GM18907 (cell line): ENCODE measurements around the gene BCAR1.
"Not testable (repeated sequence)": the region's sequence is repeated elsewhere in the genome, so short reads cannot be mapped to it uniquely, and the experiment has no call there.

Experiments
- ATAC-seq: cut with Tn5 transposase; IDR thresholded peaks from one replicate; pipeline ENCODE4 v1.9.1; 2021; ENCODE audit warnings: mild to moderate bottlenecking, moderate library complexity; ENCODE audit not compliant: unreplicated experiment

Gene BCAR1

DNA sequence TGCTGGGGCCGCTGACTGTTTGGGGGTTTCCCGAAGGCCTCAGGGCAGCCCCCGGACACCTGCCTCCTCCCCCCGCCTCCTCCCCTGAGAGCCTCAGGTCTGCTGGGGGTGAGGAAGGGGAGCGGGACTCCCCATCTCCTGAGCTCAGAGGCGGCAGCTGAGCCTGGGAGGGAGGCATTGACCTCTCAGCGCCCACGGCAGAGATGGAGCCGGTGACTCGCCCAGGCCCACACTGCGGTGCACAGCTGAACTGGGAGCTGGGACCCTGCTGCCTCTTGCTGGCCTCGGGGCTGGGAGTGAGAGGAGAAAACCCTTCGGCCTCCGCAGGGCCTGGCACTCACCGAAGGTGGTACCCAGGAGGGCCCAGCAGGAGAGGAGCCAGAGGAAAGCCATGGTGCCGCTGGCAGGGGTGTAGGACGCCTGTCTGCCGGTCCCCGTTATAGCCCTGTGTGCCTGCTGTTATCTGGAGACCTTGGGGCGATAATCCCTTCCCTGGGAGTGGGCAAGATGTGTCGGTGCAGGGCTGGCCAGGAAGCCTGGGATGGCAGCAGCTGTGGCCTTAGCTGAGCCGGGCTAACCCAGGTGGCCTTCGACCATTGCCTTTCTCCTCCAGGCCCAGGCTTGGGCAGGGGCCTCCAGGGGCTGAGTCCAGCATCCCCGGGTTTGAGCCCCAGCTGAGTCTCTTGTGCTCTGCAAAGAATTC, 44.5 kb downstream of the BCAR1 start, which contains the start of gene CTRB2:
Gene CTRB2 (minus strand): TSS at position 413 of the 703 bp plus-strand sequence. CDS start 20 bp downstream, at position 393.
- no peak for ATAC-seq

DNA sequence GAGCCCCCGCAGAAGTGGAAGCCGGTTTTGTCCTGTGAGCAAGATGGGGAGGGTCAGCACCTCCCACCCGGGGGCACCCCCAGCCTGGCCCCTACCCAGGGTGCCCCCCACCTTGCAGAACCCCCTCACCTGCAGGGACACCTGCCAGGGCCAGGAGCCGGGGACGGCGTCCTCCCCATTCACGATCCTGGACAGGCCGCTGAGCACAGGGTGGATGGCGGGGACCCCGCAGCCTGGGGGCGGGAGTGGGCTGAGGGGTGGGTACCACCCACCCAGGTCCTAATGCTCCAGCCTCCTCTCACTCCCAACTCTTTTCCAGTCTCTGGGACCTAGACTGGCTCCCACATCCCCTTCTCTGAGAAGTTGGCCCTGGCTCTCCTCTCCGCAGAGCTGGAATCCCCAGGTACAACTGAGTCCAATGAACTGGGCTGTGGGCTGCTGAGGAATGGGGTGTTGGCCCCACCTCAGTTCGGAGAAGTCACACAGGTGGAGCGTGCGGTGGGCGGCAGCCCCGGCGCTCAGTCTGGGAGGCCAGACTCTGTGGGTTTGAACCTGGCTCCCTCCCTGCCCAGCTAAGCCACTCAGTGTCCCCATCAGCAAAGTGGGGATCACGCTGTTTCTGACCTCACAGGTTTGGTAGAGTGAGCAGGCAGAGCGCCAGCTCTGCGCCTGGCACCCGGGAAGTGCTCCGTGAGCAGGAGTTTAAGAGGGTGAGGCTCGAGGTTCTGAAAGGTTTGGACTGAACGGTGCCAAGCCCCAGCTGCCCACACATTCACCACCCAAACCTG, 45.3 kb downstream of the BCAR1 start:
- not testable (repeated sequence) for ATAC-seq

DNA sequence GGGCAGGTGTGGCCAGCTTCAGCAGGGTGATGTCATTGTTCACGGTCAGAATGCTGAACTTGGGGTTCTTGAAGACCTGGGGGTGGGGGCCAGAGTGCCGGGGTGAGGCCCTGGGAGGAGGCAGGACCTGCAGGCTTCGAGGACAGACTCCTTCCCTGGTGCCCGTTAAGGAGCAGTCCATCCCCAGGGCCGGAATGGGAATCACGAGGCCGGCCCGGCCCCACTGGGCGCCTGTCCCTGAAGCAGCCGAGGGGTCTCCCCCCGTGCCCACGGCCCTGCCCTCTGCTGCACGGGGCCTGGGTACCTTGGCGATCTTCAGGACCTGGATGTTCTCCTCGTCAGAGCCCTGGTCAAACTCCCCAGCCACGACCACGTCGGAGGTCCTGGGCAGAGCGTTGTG, 46.0 kb downstream of the BCAR1 start:
- ATAC-seq, result not testable (repeated sequence)

DNA sequence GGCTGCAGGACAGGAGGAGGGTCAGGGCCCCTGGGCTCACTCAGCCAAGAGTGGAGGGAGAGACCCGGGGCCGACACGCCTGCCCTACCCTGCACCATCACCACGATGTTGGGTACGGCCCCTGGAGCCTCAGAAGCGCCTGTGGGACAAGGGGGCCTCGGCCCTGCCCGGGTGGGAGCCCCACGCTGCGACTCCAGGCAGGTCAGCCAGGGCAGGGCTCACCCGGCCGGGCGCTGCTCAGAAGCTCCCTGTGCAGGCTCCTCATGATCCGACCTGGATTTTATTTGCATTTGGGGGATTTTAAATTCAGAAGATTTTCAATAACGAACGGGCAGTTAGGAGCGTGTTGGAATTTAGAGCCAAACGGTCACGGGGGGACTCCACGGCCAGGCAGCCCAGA, 46.5 kb downstream of the BCAR1 start:
- ATAC-seq, result not testable (repeated sequence)

DNA sequence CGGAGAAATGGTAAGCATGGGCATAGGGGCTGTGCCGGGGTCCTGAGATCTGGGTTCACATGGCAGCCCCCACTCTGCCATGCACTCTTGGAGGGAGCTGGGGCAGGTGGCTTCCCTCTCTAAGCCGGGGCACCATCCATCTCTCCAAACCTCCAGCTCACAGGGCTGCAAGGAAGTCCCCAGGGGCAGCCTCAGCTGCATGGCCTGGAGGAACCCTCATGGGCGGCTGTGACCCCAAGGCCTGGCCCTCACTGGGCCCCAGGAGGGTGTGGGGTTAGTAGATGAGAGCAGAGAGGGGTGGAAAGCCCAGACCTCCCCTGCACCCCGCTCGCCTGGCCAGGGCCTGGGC, 47.0 kb downstream of the BCAR1 start:
- ATAC-seq, result no peak

DNA sequence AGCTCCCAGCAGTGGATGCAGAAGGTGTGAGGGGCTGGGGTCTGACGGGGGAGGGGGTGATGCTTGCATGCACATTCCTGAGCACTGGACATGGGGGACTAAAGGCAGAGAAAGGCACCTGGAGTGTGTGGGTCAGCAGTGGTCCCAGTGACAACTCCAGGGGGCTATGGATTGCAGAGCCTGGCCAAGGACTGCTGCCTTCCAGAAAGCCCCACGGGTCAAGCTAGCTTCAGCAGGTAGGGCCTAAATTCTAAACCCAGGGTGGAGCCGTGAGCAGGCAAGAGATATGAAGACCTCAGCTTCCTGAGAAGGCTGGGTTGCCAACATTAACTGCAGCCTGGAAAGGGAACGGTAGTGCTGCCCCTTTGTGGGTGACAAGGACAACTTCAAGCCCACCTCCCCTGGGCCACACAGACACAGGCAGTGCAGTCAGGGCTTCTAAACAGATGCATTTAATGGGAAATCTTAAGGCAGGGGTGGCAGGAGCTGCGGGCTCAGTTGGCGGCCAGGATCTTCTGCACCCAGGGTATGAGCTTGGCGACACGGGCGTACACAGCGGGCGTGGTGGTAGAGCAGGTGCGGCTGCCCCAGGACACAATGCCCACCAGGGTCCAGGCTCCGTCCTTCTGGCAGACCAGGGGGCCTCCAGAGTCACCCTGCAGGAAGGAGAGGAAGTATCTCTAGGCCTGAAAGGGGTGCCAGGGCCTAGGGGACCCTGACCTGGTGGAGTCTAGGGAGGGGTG, 47.6 kb downstream of the BCAR1 start:
- ATAC-seq, result no peak

DNA sequence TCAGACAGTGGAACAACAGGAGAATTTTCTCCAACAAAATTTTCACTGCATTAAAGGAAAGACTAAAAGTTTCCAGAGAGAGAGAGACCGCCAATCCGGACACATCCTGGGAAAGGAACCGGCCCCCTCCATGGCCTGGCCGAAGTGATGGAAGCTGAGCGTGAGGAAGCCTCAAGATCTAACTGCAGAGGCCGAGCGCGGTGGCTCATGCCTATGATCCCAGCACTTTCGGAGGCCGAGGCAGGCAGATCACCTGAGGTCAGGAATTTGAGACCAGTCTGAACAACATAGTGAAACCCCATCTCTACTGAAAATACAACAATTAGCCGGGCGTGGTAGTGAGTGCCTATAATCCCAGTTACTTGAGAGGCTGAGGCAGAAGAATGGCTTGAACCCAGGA, 48.3 kb downstream of the BCAR1 start:
- ATAC-seq, result no peak

DNA sequence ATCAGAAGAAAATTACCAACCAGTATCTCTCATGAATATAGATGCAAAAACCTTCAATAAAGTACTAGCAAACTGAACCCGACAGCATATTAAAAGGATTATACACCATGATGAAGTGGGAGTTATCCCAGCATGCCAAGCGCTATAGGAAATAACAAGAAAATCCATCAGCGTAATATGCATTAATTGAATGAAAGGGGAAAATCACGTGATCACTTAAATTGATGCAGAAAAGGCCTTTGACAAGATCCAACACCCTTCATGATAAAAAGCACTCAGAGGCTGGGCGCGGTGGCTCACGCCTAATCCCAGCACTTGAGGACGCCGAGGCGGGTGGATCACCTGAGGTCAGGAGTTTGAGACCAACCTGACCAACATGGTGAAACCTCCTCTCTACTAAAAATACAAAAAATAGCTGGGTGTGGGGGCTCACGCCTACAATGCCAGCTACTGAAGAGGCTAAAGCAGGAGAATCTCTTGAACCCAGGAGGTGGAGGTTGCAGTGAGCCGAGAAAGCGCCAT, 49.3 kb downstream of the BCAR1 start:
- no peak for ATAC-seq

DNA sequence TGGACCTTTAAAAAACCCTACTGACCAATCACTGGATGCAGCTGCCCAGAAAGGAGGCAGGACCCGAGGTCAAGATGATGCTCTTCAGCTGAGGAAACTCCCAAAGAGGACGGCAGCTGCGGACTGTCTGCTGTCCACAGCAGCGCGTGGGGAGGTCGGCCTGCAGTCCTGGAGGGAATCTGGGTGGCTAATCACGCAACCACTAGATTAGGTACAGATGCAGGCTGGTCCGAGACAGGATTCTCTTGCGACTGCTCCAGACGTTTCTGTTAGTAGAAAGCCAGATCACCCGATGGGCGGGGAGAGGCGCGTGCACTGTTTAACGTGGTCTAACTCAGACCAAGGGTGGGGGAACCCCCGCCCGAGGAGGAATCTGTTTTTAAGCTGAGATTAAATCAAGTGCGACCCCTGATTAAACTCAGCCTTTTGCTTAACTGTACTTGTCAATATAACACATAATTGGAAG, 53.3 kb downstream of the BCAR1 start:
- ATAC-seq, result no peak

DNA sequence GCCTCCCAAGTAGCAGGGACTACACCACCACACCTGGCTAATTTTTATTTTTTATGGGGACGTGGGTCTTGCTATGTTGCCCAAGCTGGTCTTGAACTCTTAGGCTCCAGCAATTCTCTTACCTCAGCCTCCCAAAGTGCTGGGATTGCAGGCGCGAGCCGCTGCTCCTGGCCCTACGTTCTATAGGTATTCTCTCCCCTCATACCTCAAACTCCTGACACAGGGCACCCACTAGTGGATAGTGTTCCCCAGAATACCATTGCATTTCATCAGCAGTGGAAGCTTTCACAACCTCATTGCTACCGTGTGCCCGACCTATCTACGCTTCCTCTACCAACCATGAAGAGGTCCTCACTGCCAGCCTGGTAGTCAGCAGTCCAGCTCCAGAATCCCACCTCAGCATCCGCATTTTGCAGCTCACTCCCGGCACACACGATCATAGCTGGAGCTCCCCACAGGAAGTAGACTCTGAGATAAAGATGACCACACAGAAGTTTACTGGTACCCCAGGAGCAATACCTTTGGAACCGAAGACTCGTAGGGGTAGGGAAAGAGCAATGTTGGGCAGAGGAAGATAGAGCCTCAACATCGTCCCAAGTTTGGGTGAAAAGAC, 53.8 kb downstream of the BCAR1 start:
- no peak for ATAC-seq

DNA sequence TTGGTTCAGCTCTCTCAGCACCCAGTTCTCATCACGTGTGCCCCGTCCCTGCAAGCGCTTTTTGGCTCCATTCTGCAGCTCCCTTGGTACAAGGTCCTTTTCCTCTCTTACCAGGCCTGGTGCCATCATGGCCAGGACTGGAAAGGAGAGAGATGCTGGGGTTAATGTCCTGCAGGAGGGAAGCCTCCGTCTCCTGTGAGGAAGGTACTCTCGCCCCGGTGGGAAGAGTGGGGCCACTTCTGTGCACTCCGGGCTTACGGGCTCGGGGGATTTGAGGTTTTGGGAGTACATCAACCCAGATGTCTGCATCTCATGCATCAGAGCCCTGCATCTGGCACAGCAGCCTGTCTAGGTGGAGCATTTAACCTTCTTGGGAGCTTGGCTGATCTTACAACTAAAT, 54.6 kb downstream of the BCAR1 start:
- no peak for ATAC-seq

DNA sequence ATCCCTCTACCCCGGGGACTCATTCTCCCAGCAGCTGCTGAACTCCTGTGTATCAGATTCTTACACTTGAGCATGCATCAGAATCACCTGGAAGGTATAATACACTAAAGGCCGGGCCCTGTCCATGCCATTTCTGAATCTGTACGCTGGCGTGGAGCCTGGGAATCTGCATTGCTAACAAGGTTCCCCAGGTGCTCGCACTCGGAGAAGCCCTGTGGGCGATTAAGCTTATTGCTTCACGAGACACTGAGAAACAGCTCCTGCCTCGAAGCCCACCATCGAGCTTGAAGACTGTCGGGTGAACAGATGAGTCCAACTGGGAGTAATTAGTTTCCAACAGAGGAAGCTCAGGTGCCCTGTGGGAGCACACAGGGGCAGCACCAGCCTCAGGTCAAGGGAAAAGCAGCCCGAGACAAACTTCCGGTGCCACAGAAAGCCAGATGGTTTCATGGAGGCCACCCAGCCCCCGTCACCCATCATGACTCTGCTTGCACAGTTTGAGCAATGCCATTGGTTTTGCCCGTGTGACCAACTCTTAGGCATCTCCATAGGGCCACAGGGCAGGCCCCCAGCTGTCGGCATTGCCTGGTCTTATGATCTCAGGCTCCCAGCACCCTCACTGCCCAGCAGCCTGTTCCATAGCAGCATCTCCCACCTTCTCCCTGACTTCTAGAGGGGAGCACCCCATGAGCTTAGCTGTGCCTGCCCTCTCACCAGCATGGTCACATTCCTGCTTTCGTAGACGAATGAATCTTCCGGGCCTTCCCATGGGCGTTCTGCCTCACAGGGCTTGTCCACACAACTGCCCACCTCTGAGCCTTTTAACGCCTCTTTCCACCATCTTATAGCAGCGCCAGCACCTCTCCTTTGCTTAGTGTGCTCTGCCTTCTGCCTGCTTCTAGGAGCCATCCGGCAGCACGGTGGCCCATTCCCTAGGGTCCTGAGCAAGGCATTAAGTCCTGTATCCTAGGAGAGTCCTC, 55.3 kb downstream of the BCAR1 start:
- ATAC-seq, result no peak

DNA sequence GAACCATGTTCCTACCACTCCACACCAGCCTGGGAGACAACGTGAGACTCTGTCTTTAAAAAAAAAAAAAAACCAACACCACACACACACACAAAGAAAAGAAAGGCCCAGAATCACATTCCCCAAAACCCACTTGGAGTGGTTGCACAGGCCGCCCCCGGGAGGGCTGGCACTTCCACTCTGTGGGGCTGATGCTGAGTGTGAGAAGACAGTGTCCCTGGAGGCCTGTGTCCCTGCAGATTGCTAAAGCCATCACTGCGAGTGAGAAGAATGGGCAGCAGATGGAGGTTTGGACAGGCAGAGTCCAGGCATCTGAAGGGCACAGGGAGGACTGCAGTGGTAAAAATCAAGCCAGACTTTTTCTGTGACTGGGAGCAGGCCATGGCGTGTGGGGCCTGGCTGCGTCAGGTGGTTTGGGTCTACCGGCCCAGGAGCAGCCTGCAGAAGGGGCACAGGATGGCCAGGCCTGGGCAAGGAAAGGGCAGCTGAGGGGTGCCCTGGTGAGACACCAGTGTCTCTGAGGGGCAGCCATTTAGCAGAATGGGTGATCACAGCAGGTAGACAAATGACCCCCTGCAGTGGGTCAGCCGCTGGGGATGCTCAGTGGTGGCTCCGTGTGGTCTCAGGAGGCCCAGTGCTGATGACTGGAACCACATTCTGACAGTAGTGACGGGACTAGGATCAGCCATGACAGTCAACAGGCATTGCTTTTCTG, 57.5 kb downstream of the BCAR1 start:
- no peak for ATAC-seq

DNA sequence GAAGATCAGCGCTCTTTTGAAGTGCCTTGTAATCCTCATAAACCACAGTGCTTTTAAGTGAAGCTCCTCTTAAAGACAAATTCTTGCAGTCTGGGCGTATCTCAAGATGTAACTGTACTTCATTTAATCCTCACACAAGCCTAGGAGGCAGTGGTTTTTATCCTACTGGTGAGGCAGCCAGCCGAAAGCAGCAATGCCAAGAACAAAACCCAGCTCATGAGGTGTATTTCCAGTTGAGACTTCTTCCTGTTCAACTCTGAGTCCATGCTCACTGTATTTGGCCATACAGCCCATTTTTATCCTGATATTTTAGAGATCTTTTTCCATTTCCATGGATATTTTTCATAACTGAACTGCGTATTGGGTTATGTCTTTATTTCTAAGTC, 58.2 kb downstream of the BCAR1 start:
- ATAC-seq, result no peak

DNA sequence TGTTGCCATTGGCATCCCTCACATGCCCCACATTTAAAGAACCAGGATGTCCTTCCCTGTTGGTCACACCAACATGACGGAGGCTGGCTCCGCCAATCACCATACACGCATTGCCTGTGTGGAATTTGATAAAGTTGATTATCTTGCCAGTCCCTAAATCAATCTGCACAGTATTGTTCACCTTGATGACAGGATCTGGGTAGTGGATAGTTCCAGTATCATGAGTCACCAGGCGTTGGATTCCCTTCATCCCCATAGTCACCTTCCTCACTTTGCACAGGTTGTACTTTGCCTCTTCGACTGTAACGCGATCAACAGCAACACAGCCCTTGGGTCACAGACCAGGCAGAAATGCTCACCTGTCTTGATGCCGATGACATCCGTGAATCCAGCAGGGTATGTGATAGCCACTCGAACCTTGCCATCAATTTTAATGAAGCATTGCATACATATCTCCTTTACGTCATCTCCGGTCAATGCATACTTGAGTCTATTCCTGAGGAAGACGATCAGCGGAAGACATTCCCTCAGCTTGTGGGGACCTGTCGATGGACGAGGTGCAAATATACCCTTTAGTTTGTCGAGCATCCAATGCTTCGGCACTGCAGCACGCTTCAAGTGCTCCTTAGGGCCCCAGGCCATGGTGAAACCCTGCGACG, 58.7 kb downstream of the BCAR1 start:
- no peak for ATAC-seq

DNA sequence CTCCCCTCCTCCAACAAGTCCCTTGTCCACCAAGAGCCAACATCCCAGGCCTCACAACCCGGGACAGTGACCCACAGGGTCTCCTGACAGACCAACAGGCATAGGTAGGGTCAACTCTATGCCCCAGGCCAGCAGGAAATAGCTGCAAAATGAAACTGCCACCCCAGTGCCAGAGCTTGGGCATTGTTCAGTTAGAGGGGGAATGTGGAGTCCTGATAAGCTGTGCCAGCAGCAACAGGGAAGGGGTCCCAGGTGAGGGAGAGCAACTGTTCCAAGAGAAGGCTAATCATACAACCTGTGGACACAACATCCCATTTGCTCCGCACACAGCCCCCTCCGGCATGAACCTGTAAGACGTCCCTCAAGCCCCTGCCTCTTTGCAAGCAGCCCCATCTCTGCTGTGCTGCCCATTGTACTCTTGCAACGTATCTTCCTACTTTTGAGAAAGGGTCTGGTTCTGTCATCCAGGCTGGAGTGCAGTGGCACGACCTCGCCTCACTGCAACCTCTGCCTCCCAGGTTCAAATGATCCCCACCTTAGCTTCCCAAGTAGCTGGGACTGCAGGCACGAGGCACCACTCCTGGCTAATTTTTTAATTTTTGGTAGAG, 61.7 kb downstream of the BCAR1 start:
- ATAC-seq, result no peak

DNA sequence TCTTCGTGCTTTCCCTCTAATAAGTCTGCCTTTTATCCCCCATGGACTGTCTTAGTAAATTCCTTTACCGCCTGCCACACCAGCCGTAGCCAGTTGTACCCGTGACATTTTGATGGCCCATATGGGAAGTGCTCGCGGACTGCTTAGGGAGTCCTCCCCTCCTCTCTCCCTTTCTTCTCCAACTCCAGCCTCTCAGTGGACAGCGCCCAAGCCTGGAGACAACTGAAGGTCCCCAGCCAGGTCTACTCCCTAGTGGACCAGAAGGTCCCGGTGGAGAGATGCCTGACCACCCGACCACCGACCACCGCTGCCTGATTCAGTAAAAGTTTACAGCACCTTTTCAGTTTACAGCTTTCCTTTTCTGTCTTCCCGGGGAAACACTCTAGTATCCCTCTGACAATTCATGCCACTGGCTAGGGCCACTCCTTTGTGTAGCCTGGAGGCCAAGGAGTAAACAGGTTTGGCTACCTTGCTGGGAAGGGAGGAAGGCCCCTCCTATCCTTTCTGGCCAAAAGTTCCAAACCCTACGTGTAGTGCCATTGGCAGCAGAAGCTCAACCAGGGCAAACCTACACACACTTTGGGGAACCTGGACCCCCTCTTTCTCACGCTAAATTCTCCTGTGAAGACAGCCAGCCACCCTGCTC, 62.5 kb downstream of the BCAR1 start:
- ATAC-seq, result no peak

DNA sequence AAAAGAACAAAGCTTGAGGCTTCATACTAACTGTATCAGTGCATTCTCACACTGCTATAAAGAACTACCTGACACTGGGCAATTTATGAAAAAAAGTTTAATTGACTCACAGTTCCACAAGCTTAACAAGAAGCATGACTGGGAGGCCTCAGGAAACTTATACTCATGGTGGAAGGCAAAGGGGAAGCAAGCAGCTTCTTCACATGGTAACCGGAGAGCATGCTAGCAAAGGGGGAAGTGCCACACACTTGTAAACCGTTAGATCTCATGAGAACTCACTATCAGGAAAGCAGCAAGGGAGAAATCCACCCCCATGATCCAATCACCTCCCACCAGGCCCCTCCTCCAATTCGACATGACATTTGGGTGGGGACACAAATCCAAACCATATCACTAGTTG, 69.8 kb downstream of the BCAR1 start:
- ATAC-seq, result no peak
